SK-N-SH (cell line): ENCODE data around the gene LPP. TPM values are rescaled to one million over a fixed set of nuclear protein-coding genes. Genes with fewer than 3 reads are reported as not detected.

Source experiments
- CTCF ChIA-PET: fragments of 300-600, 350-600 bp; formaldehyde crosslinking; extraction: SDS; loops from one replicate; lab custom pipeline; 2021; lab: Yijun Ruan, JAX
- POLR2A ChIA-PET: fragments of 350-600 bp; sonication (Branson Sonifier 250); formaldehyde crosslinking; extraction: SDS; loops from one replicate; lab custom pipeline; 2020; ENCODE audit warnings: antibody characterized with exemption, inconsistent platforms; lab: Yijun Ruan, JAX
- DNase-seq: peaks from one replicate; pipeline ENCODE4 v3.0.0; 2012
- H2AFZ ChIP-seq: fragments of 200-600 bp; sonication (generic); 2 replicates; pipeline ENCODE4 v1.8.1; 2016; ENCODE audit warnings: antibody characterized with exemption, mild to moderate bottlenecking, low read depth
- H3F3A ChIP-seq: fragments of 200-600 bp; sonication (generic); replicated peaks from 2 replicates; pipeline ENCODE3; 2016; ENCODE audit warnings: antibody characterized with exemption, mild to moderate bottlenecking; ENCODE audit not compliant: insufficient read depth
- H3K27ac ChIP-seq, 2 experiments: fragments of 200-500 bp in 1 of 2; fragments of 200-600 bp in 1 of 2; sonication (Bioruptor generic) in 1 of 2; sonication (generic), shearing (Covaris generic) in 1 of 2; 2 replicates each; pipeline versions ENCODE4 v1.5.1 to v1.6.1; 2014 to 2016; ENCODE audit warnings: low read depth in 2 of 2, inconsistent platforms in 1 of 2, low read length in 1 of 2, mild to moderate bottlenecking in 1 of 2, mixed read lengths in 1 of 2
- H3K27me3 ChIP-seq: fragments of 200-600 bp; sonication (generic), shearing (Covaris generic); 2 replicates; pipeline ENCODE4 v1.6.1; 2016; ENCODE audit warnings: mixed run types; ENCODE audit not compliant: insufficient read depth
- H3K36me3 ChIP-seq, 2 experiments: fragments of 200-500 bp in 1 of 2; fragments of 200-600 bp in 1 of 2; sonication (Bioruptor generic) in 1 of 2; sonication (generic) in 1 of 2; replicated peaks in 1 of 2; 2 replicates each; pipeline versions ENCODE3 to v1.5.1; 2014 to 2016; ENCODE audit warnings: low read length in 1 of 2, mild to moderate bottlenecking in 1 of 2; ENCODE audit not compliant: insufficient read depth in 2 of 2, control insufficient read depth in 1 of 2
- H3K4me1 ChIP-seq, 2 experiments: fragments of 200-500 bp in 1 of 2; fragments of 200-600 bp in 1 of 2; sonication (Bioruptor generic) in 1 of 2; sonication (generic), shearing (Covaris generic) in 1 of 2; 2 replicates each; pipeline versions ENCODE4 v1.5.1 to v1.6.1; 2014 to 2016; ENCODE audit warnings: low read depth in 1 of 2, low read length in 1 of 2, mixed run types in 1 of 2; ENCODE audit not compliant: insufficient read depth in 2 of 2, control insufficient read depth in 1 of 2
- H3K4me2 ChIP-seq: fragments of 200-600 bp; sonication (generic), shearing (Covaris generic); 2 replicates; pipeline ENCODE4 v1.6.1; 2017; ENCODE audit warnings: mixed run types
- H3K4me3 ChIP-seq, 2 experiments: fragments of 200-500 bp in 1 of 2; fragments of 200-600 bp in 1 of 2; sonication (Bioruptor generic) in 1 of 2; sonication (generic), shearing (Covaris generic) in 1 of 2; 2 replicates each; pipeline versions ENCODE4 v1.5.1 to v1.8.1; 2014 to 2016; ENCODE audit warnings: low read depth in 2 of 2, inconsistent platforms in 1 of 2, low read length in 1 of 2, mild to moderate bottlenecking in 1 of 2, mixed read lengths in 1 of 2, moderate library complexity in 1 of 2
- H3K79me2 ChIP-seq: fragments of 200-600 bp; sonication (generic); 2 replicates; pipeline ENCODE4 v1.8.1; 2017; ENCODE audit warnings: mild to moderate bottlenecking; ENCODE audit not compliant: insufficient read depth
- H3K9ac ChIP-seq: fragments of 200-600 bp; sonication (generic); 2 replicates; pipeline ENCODE4 v1.6.1; 2017; ENCODE audit warnings: mixed run types
- H3K9me2 ChIP-seq: fragments of 200-600 bp; sonication (generic); 2 replicates; pipeline ENCODE4 v1.6.1; 2017; ENCODE audit warnings: mixed run types
- H3K9me3 ChIP-seq: fragments of 200-600 bp; sonication (generic); 2 replicates; pipeline ENCODE4 v1.6.1; 2017; ENCODE audit warnings: mixed run types, mild to moderate bottlenecking, moderate library complexity
- H4K20me1 ChIP-seq: fragments of 200-600 bp; sonication (generic); 2 replicates; pipeline ENCODE4 v1.6.1; 2017; ENCODE audit warnings: mild to moderate bottlenecking, mixed run types; ENCODE audit not compliant: insufficient read depth
- EZH2phosphoT487 ChIP-seq: fragments of 200-600 bp; sonication (generic); IDR thresholded peaks from 2 replicates; pipeline ENCODE4 v1.6.1; 2017; ENCODE audit warnings: low read depth, mixed run types, mild to moderate bottlenecking, antibody characterized with exemption, moderate library complexity, borderline replicate concordance
- FOSL2 ChIP-seq: IDR thresholded peaks from 2 replicates; pipeline ENCODE4 v1.4.0; 2012; ENCODE audit warnings: low read depth, mild to moderate bottlenecking, moderate library complexity, borderline replicate concordance
- FOXM1 ChIP-seq: IDR thresholded peaks from 2 replicates; pipeline ENCODE4 v1.4.0; 2012; ENCODE audit warnings: low read depth, mild to moderate bottlenecking
- GATA2 ChIP-seq: sonication (generic); formaldehyde crosslinking; IDR thresholded peaks from 2 replicates; pipeline ENCODE4 v1.5.0; 2020; ENCODE audit warnings: mild to moderate bottlenecking, missing genetic modification reagents
- MXI1 ChIP-seq: IDR thresholded peaks from 2 replicates; pipeline ENCODE4 v1.6.1; 2012; ENCODE audit warnings: mild to moderate bottlenecking, low read depth, low read length, improper control_type of control experiment
- NRF1 ChIP-seq: IDR thresholded peaks from 2 replicates; pipeline ENCODE4 v1.6.1; 2012; ENCODE audit warnings: low read depth, mild to moderate bottlenecking, low read length
- RAD21 ChIP-seq: IDR thresholded peaks from 2 replicates; pipeline ENCODE4 v1.6.1; 2012; ENCODE audit warnings: mild to moderate bottlenecking, low read length
- RCOR1 ChIP-seq: fragments of 150-350 bp; IDR thresholded peaks from 2 replicates; pipeline ENCODE4 v1.6.1; 2017; ENCODE audit warnings: antibody characterized with exemption, low read length
- SMC3 ChIP-seq: IDR thresholded peaks from 2 replicates; pipeline ENCODE4 v1.6.1; 2012; ENCODE audit warnings: low read depth, low read length, improper control_type of control experiment
- TAF1 ChIP-seq: IDR thresholded peaks from 2 replicates; pipeline ENCODE4 v1.6.1; 2012; ENCODE audit warnings: low read depth, mild to moderate bottlenecking, low read length, moderate library complexity, borderline replicate concordance
- USF2 ChIP-seq: fragments of 150-350 bp; IDR thresholded peaks from 2 replicates; pipeline ENCODE4 v1.6.1; 2017; ENCODE audit warnings: antibody characterized with exemption, low read length, low read depth, borderline replicate concordance
- YY1 ChIP-seq: IDR thresholded peaks from 2 replicates; pipeline ENCODE4 v1.4.0; 2012; ENCODE audit warnings: low read depth, mild to moderate bottlenecking
- WGBS: methylation state at CpG from one replicate; pipeline ENCODE4 v1.1.6; 2017; ENCODE audit warnings: low lambda C conversion rate; 5-methylcytosine and 5-hydroxymethylcytosine counted together
- polyA plus RNA-seq, 3 experiments: library from polyadenylated mRNA; depleted of rRNA; stranded (reverse); fragments of >200 nt; gene quantifications; 2 replicates each; pipeline ENCODE4 v1.2.3, GENCODE V29; 2012
- TF ChIP-seq, protein P1 (sequence below): IDR thresholded peaks from 2 replicates; pipeline ENCODE4 v1.4.0; 2012; ENCODE audit warnings: low read depth
- TF ChIP-seq, protein P2 (sequence below): IDR thresholded peaks from 2 replicates; pipeline ENCODE4 v1.4.0; 2012; ENCODE audit warnings: low read depth, borderline replicate concordance
- TF ChIP-seq, protein P3 (sequence below): IDR thresholded peaks from 2 replicates; pipeline ENCODE4 v1.4.0; 2012; ENCODE audit warnings: low read depth, borderline replicate concordance

The LPP gene
- polyA plus RNA-seq, 1 of the 3 experiments (the other 2 are of a cell fraction): 6.6 TPM

DNA sequence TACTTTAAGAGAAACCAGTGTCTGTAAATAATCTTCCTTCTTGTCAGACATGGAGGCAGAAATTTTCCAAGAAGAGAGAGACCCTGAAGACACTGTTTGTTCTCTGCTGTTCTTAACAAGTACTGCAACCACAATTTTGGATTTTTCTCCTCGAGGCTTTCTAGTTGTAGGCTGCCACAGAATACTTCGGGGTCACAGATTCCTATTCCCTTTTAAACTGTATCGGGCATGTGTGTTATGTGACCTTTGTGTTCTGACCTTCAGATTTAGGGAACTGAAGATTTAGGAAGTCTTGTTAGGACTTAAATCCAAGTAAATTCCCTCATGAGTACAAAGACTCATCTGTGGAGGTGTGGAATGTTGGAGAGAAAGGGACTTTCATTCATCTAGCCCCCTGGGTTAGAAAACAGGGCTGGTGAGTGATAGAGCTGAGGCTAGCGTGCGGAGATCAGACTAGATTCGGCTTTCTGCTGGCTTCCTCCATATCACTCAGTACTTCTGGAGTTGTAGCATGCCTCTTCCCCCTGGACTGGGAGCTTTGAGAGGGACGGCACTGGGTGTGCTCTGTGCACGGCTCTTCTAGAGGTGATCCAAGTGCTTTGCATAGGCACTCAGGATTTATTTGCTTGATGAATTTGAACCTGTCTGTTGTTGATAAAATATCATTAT is 237.0 kb downstream of the LPP start:
- peaks cover 6% of the 10 kb centered on the region for H4K20me1 ChIP-seq
- H3K27me3 ChIP-seq: no peaks in the 10 kb centered on the region
- no peak overlapping the region for H3K27ac ChIP-seq
- H3F3A ChIP-seq: peaks cover 8% of the 10 kb centered on the region
- TF ChIP-seq YY1: no peak
- no peak for TF ChIP-seq RCOR1
- TF ChIP-seq, protein P1, sequence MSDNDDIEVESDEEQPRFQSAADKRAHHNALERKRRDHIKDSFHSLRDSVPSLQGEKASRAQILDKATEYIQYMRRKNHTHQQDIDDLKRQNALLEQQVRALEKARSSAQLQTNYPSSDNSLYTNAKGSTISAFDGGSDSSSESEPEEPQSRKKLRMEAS: no peak
- TF ChIP-seq EZH2phosphoT487: no peak
- TF ChIP-seq GATA2 (CRISPR knock-in tag): no peak
- no peak for TF ChIP-seq TAF1
- no peak for TF ChIP-seq FOXM1
- no peak for TF ChIP-seq NRF1
- TF ChIP-seq SMC3: no peak
- no peak for TF ChIP-seq FOSL2
- no peak for TF ChIP-seq RAD21
- TF ChIP-seq, protein P2, sequence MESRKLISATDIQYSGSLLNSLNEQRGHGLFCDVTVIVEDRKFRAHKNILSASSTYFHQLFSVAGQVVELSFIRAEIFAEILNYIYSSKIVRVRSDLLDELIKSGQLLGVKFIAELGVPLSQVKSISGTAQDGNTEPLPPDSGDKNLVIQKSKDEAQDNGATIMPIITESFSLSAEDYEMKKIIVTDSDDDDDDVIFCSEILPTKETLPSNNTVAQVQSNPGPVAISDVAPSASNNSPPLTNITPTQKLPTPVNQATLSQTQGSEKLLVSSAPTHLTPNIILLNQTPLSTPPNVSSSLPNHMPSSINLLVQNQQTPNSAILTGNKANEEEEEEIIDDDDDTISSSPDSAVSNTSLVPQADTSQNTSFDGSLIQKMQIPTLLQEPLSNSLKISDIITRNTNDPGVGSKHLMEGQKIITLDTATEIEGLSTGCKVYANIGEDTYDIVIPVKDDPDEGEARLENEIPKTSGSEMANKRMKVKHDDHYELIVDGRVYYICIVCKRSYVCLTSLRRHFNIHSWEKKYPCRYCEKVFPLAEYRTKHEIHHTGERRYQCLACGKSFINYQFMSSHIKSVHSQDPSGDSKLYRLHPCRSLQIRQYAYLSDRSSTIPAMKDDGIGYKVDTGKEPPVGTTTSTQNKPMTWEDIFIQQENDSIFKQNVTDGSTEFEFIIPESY: no peak
- TF ChIP-seq MXI1: no peak
- TF ChIP-seq, protein P3, sequence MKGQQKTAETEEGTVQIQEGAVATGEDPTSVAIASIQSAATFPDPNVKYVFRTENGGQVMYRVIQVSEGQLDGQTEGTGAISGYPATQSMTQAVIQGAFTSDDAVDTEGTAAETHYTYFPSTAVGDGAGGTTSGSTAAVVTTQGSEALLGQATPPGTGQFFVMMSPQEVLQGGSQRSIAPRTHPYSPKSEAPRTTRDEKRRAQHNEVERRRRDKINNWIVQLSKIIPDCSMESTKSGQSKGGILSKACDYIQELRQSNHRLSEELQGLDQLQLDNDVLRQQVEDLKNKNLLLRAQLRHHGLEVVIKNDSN: no peak
- no peak for TF ChIP-seq USF2
- H3K36me3 ChIP-seq: no peaks in the 10 kb centered on the region
- peaks cover 87% of the 10 kb centered on the region for H3K79me2 ChIP-seq
- WGBS: 46% methylated on average over 5 of the region's 8 CpGs
- ChIA-PET POLR2A (no interaction called here), CTCF (no interaction called here)
- no peaks in the 10 kb centered on the region for H3K9me2 ChIP-seq
- no peak overlapping the region for H3K4me2 ChIP-seq
- no peak for DNase-seq
- no peaks in the 10 kb centered on the region for H3K9me3 ChIP-seq
- H3K4me1 ChIP-seq: peaks cover 0 to 5% of the 10 kb centered on the region in 2 experiments; a peak in 1 of 4 replicates
- no peak overlapping the region for H3K9ac ChIP-seq
- no peak overlapping the region for H3K4me3 ChIP-seq
- H2AFZ ChIP-seq: no peak overlapping the region
